H1 (cell line): ENCODE data around the gene ST6GALNAC4. TPM values are rescaled to one million over a fixed set of nuclear protein-coding genes. Genes with fewer than 3 reads are reported as not detected.

Experiments
- ATF2 ChIP-seq: IDR thresholded peaks from 2 replicates; pipeline ENCODE4 v1.6.1; 2012; ENCODE audit warnings: low read length, inconsistent platforms
- ATF3 ChIP-seq: IDR thresholded peaks from 2 replicates; pipeline ENCODE4 v1.6.1; 2011; ENCODE audit warnings: low read depth, mild to moderate bottlenecking, low read length; ENCODE audit not compliant: insufficient read depth
- BRCA1 ChIP-seq: IDR thresholded peaks from 2 replicates; pipeline ENCODE4 v1.6.1; 2012; ENCODE audit warnings: low read depth, low read length, improper control_type of control experiment
- HDAC6 ChIP-seq: IDR thresholded peaks from one replicate; pipeline ENCODE4 v1.7.1; 2012; ENCODE audit warnings: low read depth, mild to moderate bottlenecking, inconsistent platforms, low read length, moderate library complexity
- KDM1A ChIP-seq: fragments of 200-600, 300-600 bp; sonication (generic); IDR thresholded peaks from 2 replicates; pipeline ENCODE4 v1.7.1; 2016; ENCODE audit warnings: mild to moderate bottlenecking, low read length, borderline replicate concordance
- MAFK ChIP-seq: IDR thresholded peaks from 2 replicates; pipeline ENCODE4 v1.6.1; 2012; ENCODE audit warnings: low read depth, mild to moderate bottlenecking, improper control_type of control experiment, low read length
- MAX ChIP-seq: IDR thresholded peaks from 2 replicates; pipeline ENCODE4 v1.6.1; 2012; ENCODE audit warnings: inconsistent platforms
- RAD21 ChIP-seq, 2 experiments: IDR thresholded peaks in 1 of 2; conservative IDR thresholded peaks in 1 of 2; 2 replicates each; pipeline ENCODE4 v1.6.1; 2011; ENCODE audit warnings: low read depth in 2 of 2, low read length in 2 of 2, improper control_type of control experiment in 1 of 2, inconsistent platforms in 1 of 2, mild to moderate bottlenecking in 1 of 2, moderate library complexity in 1 of 2
- SAP30 ChIP-seq: fragments of 300-600 bp; sonication (generic); IDR thresholded peaks from 2 replicates; pipeline ENCODE4 v1.7.1; 2012; ENCODE audit warnings: low read length, moderate library complexity, mild to moderate bottlenecking, inconsistent platforms; ENCODE audit not compliant: insufficient read depth, insufficient replicate concordance
- TAF7 ChIP-seq: optimal IDR thresholded peaks from 2 replicates; pipeline ENCODE3; 2011; ENCODE audit warnings: low read depth, mild to moderate bottlenecking, inconsistent platforms, low read length, moderate library complexity, borderline replicate concordance
- polyA plus RNA-seq, 7 experiments: library from polyadenylated mRNA; depleted of rRNA in 3 of 7; stranded (reverse) in 5 of 7; unstranded in 2 of 7; fragments of >200 nt in 5 of 7; fragments of 200-250 nt in 2 of 7; gene quantifications; 1 replicate in 5 of 7; 2 replicates in 1 of 7; 4 replicates in 1 of 7; pipeline versions ENCODE4 v1.2.1 to v1.2.3, GENCODE V29; 2011 to 2013; ENCODE audit warnings: missing spikeins in 2 of 7, mixed read lengths in 2 of 7
- total RNA-seq: library from RNA; stranded (reverse); fragmentation: NEBNext Ultra II Directional; extraction: Animal tissue kit (Norgen Biotek cat#: 25700); gene quantifications from 2 replicates; pipeline ENCODE4 v1.2.1, GENCODE V29; 2021
- TF ChIP-seq, protein P1 (sequence below): IDR thresholded peaks from 2 replicates; pipeline ENCODE4 v1.6.1; 2012; ENCODE audit warnings: inconsistent platforms

ST6GALNAC4 gene
- total and polyA plus RNA-seq, 2 of the 8 experiments (the other 6 are each of a cell fraction or from before 2014, with no cell fraction given) = 21.8 to 34.1 TPM

- peak; percentile 84; the same call in 1 of the 2 replicates for TF ChIP-seq KDM1A
- no peak for TF ChIP-seq ATF3
- TF ChIP-seq MAX = 0 out of 2 replicates have a peak, but pooled peaks have one; percentile 9
- TF ChIP-seq TAF7 = no peak
- TF ChIP-seq ATF2 = no peak
- no peak for TF ChIP-seq MAFK
- TF ChIP-seq HDAC6 = no peak
- no peak for TF ChIP-seq SAP30
- peak; percentile 95 to 96 for TF ChIP-seq RAD21 (IDR thresholded peaks at IDR 0.05 in 1 of 2, conservative IDR thresholded peaks at IDR 0.05 in 1 of 2; ENCODE audit: low read depth in 2 of 2, low read length in 2 of 2)
- TF ChIP-seq BRCA1 = no peak
- TF ChIP-seq, protein P1, sequence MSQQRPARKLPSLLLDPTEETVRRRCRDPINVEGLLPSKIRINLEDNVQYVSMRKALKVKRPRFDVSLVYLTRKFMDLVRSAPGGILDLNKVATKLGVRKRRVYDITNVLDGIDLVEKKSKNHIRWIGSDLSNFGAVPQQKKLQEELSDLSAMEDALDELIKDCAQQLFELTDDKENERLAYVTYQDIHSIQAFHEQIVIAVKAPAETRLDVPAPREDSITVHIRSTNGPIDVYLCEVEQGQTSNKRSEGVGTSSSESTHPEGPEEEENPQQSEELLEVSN = no peak
These were observed 4.8 kb upstream of the ST6GALNAC4 start (continued) for GRCh38 chr9:127921557-127922120.
